WTC11 (cell line): ENCODE data around the gene ZMIZ1. TPM values are rescaled to one million over a fixed set of nuclear protein-coding genes. Genes with fewer than 3 reads are reported as not detected.

Experiments used
- ATAC-seq: fragments of 200-7000 bp; cut with Tn5 transposase; 2 replicates; pipeline ENCODE4 v1.10.0; 2021; ENCODE audit warnings: mild to moderate bottlenecking, moderate library complexity
- CTCF ChIA-PET: fragments of 300-600 bp; sonication (Branson Sonifier 250); formaldehyde crosslinking; loops from one replicate; lab custom pipeline; 2021; ENCODE audit warnings: antibody characterized with exemption; lab: Charles Lee
- POLR2A ChIA-PET: fragments of 350-600 bp; sonication (Branson Sonifier 250); formaldehyde crosslinking; loops from one replicate; lab custom pipeline; 2021; ENCODE audit warnings: antibody characterized with exemption; lab: Charles Lee
- DNase-seq: peaks from one replicate; pipeline ENCODE4 v3.0.0; 2021; ENCODE audit warnings: low spot score
- H3K27ac Mint-ChIP-seq: 2 replicates; pipeline ENCODE4 v1.8.0; 2021; ENCODE audit warnings: mixed read lengths
- H3K27me3 Mint-ChIP-seq: 2 replicates; pipeline ENCODE4 v1.8.0; 2021; ENCODE audit warnings: low read depth, mild to moderate bottlenecking, moderate library complexity, mixed read lengths
- H3K36me3 Mint-ChIP-seq: 2 replicates; pipeline ENCODE4 v1.8.0; 2021; ENCODE audit warnings: mixed read lengths
- H3K4me1 Mint-ChIP-seq: 2 replicates; pipeline ENCODE4 v1.8.0; 2022; ENCODE audit warnings: mixed read lengths
- H3K4me3 Mint-ChIP-seq: 2 replicates; pipeline ENCODE4 v1.8.0; 2021; ENCODE audit warnings: mild to moderate bottlenecking, moderate library complexity, mixed read lengths
- H3K9me3 Mint-ChIP-seq: 2 replicates; pipeline ENCODE4 v1.8.0; 2021; ENCODE audit warnings: mixed read lengths
- CREM ChIP-seq: sonication (generic); formaldehyde crosslinking; IDR thresholded peaks from 2 replicates; pipeline ENCODE4 v1.8.1; 2022; ENCODE audit warnings: mild to moderate bottlenecking, missing genetic modification reagents, moderate library complexity
- ESRRA ChIP-seq: sonication (generic); formaldehyde crosslinking; IDR thresholded peaks from 2 replicates; pipeline ENCODE4 v1.8.1; 2022; ENCODE audit warnings: mild to moderate bottlenecking, missing genetic modification reagents, borderline replicate concordance
- FOXK1 ChIP-seq: sonication (generic); formaldehyde crosslinking; IDR thresholded peaks from 2 replicates; pipeline ENCODE4 v1.8.0; 2022; ENCODE audit warnings: mild to moderate bottlenecking, moderate library complexity, missing genetic modification reagents
- GRHL2 ChIP-seq: fragments of 250-450 bp; sonication (Bioruptor Pico); IDR thresholded peaks from 2 replicates; pipeline ENCODE4 v1.8.0; 2022; ENCODE audit warnings: mild to moderate bottlenecking, moderate library complexity; ENCODE audit not compliant: insufficient replicate concordance, severe bottlenecking
- IRF2 ChIP-seq: sonication (generic); formaldehyde crosslinking; IDR thresholded peaks from 2 replicates; pipeline ENCODE4 v1.8.0; 2022; ENCODE audit warnings: low read depth, missing genetic modification reagents, borderline replicate concordance
- JAZF1 ChIP-seq: fragments of 250-450 bp; sonication (Bioruptor Pico); IDR thresholded peaks from 2 replicates; pipeline ENCODE4 v1.9.0; 2021; ENCODE audit warnings: moderate library complexity, mild to moderate bottlenecking, inconsistent platforms
- PRDM15 ChIP-seq: sonication (generic); formaldehyde crosslinking; IDR thresholded peaks from 2 replicates; pipeline ENCODE4 v1.8.0; 2022; ENCODE audit warnings: missing genetic modification reagents
- SP1 ChIP-seq: sonication (generic); formaldehyde crosslinking; conservative IDR thresholded peaks from 2 replicates; pipeline ENCODE4 v1.8.1; 2022; ENCODE audit warnings: missing genetic modification reagents
- ZBTB21 ChIP-seq: sonication (generic); formaldehyde crosslinking; IDR thresholded peaks from 2 replicates; pipeline ENCODE4 v1.8.1; 2023; ENCODE audit warnings: mild to moderate bottlenecking, missing genetic modification reagents, borderline replicate concordance
- ZMAT4 ChIP-seq: fragments of 250-450 bp; sonication (Bioruptor Pico); IDR thresholded peaks from 2 replicates; pipeline ENCODE4 v1.9.0; 2021; ENCODE audit warnings: mild to moderate bottlenecking
- ZNF423 ChIP-seq: fragments of 250-450 bp; sonication (Bioruptor Pico); IDR thresholded peaks from 2 replicates; pipeline ENCODE4 v2.1.2; 2022; ENCODE audit warnings: mild to moderate bottlenecking, moderate library complexity
- ZNF425 ChIP-seq: fragments of 250-450 bp; sonication (Bioruptor Pico); conservative IDR thresholded peaks from 2 replicates; pipeline ENCODE4 v1.9.0; 2021; ENCODE audit warnings: mild to moderate bottlenecking
- total RNA-seq: library from RNA; stranded (reverse); gene quantifications from 3 replicates; pipeline ENCODE4 v1.2.3, GENCODE V29; 2021
- TF ChIP-seq, protein P1 (sequence below): sonication (generic); formaldehyde crosslinking; IDR thresholded peaks from 2 replicates; pipeline ENCODE4 v1.8.1; 2023; ENCODE audit warnings: mild to moderate bottlenecking, moderate library complexity, missing genetic modification reagents
- TF ChIP-seq, protein P2 (sequence below): sonication (generic); formaldehyde crosslinking; IDR thresholded peaks from 2 replicates; pipeline ENCODE4 v1.8.1; 2022; ENCODE audit warnings: mild to moderate bottlenecking, missing genetic modification reagents, moderate library complexity, borderline replicate concordance

The ZMIZ1 gene
- total RNA-seq, 1 experiment from 2014 or later = 44.4 TPM

DNA sequence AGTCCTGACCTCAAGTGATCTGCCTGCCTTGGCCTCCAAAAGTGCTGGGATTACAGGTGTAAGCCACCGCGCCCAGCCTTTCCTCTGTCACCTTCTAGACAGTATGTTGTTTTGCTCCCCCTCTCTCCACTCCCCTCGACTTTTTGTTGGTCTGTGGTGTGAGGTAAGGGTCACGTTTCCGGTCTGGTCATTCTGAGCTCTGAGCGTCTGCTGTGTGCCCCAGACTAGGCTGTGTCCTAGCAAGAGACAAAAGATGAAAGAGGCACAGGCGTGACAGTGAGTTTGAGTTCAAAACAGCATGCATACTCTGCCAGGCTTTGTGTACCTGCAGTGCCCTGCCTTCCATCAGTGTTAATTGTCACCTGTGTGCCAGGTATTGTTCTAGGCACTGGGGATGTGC lies 191.1 kb downstream of the ZMIZ1 start (continued):
- TF ChIP-seq SP1 (CRISPR knock-in tag) (no peak), IRF2 (CRISPR knock-in tag) (no peak), ESRRA (CRISPR knock-in tag) (no peak), GRHL2 (no peak), ZMAT4 (CRISPR knock-in tag) (no peak), ZNF423 (CRISPR knock-in tag) (no peak), CREM (CRISPR knock-in tag) (no peak)
- TF ChIP-seq, protein P1, sequence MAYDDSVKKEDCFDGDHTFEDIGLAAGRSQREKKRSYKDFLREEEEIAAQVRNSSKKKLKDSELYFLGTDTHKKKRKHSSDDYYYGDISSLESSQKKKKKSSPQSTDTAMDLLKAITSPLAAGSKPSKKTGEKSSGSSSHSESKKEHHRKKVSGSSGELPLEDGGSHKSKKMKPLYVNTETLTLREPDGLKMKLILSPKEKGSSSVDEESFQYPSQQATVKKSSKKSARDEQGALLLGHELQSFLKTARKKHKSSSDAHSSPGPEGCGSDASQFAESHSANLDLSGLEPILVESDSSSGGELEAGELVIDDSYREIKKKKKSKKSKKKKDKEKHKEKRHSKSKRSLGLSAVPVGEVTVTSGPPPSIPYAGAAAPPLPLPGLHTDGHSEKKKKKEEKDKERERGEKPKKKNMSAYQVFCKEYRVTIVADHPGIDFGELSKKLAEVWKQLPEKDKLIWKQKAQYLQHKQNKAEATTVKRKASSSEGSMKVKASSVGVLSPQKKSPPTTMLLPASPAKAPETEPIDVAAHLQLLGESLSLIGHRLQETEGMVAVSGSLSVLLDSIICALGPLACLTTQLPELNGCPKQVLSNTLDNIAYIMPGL (CRISPR knock-in tag) = no peak

DNA sequence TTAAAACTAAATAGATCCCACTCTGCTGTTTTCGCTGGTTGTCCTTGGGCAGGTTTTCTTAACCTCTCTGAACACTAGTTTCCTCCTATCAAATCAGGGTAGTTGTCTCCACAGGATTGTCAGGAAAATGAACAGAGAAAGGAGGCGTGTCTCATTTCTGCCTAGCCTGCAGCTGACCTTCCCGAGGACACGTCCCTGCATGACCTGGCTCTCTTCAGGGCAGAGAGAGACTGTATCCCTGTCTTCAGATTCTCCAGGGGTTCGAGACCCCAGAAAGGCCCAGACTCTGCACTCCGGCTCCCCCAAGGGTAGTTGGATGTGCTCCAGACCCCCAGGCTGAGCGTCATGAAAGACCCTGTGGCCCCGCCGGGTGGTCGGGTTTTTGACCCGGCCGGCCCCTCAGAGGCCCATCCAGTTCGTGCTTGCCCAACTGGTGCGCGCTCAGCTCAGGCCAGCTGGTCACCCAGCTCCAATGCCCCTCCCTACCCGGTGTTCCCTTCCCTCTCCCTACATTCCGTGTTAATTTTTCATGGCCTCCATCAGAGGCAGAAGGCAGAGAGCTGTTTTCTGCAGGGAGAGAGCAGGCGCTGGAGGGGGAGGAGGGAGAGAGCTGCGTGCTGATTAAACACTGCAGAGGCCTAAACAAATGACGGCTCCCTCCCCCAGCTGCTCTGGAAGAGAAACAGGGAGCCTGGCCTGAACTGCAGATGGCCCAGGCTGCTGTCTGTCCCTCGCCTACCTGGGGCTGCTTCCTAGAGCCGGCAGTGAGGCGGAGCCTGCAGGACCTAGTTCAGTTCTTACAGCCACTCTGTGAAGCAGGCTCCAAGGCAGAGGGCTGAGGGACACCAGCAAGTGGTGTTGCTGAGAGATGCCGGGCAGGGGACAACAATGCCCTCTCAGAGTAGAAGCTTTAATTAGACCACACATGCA lies 192.3 kb downstream of the ZMIZ1 start:
- H3K4me1 Mint-ChIP-seq = peaks cover 31% of the 10 kb centered on the region
- H3K27me3 Mint-ChIP-seq = no peaks in the 10 kb centered on the region
- H3K4me3 Mint-ChIP-seq = no peak overlapping the region
- ChIA-PET CTCF (interaction anchor here (1.0 to 1.5 kb wide), 4 partner anchors 32 to 344 kb away, joined by 3 to 5 read pairs (median 4); no protein-coding TSS in a partner anchor), POLR2A (interaction anchor here (1.3 kb wide), 1 partner anchor 21 kb away, joined by 3 read pairs; no protein-coding TSS in a partner anchor)
- DNase-seq (peak; percentile 38), ATAC-seq (peak; percentile 75)
- no peaks in the 10 kb centered on the region for H3K9me3 Mint-ChIP-seq
- no peaks in the 10 kb centered on the region for H3K36me3 Mint-ChIP-seq
- TF ChIP-seq CREM (CRISPR knock-in tag) (no peak), ZNF425 (CRISPR knock-in tag) (no peak), JAZF1 (CRISPR knock-in tag) (no peak), FOXK1 (CRISPR knock-in tag) (no peak), PRDM15 (CRISPR knock-in tag) (peak; percentile 34; the same call in 1 of the 2 replicates), ZBTB21 (CRISPR knock-in tag) (peak; percentile 10; the same call in 1 of the 2 replicates)
- H3K27ac Mint-ChIP-seq = peak overlapping the region; percentile 82

DNA sequence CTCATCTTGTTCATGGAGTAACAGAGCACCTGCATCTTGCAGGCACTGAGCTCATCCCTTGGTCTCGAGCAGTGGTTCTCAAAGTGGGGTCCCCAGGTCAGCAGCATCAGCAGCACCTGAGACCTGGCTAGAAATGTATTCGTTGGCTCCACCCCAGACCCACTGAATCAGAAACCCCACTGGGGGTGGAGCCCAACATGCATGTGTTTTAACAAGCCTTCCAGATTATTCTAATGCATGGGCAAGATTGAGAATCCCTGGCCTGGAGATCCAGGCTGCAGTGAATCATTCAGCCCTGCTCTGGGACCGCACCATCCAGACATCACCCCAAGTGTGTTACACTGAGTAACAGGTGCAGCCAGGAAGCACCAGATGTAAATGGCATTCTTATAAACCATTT lies 193.4 kb downstream of the ZMIZ1 start:
- peaks cover 31% of the 10 kb centered on the region for H3K4me1 Mint-ChIP-seq
- ChIA-PET POLR2A (interaction anchor here (1.3 kb wide), 1 partner anchor 22 kb away, joined by 3 read pairs; no protein-coding TSS in a partner anchor), CTCF (interaction anchor here (1.4 kb wide), 1 partner anchor 67 kb away, joined by 5 read pairs; no protein-coding TSS in a partner anchor)
- TF ChIP-seq, protein P1 (CRISPR knock-in tag) = no peak
- TF ChIP-seq, protein P2, sequence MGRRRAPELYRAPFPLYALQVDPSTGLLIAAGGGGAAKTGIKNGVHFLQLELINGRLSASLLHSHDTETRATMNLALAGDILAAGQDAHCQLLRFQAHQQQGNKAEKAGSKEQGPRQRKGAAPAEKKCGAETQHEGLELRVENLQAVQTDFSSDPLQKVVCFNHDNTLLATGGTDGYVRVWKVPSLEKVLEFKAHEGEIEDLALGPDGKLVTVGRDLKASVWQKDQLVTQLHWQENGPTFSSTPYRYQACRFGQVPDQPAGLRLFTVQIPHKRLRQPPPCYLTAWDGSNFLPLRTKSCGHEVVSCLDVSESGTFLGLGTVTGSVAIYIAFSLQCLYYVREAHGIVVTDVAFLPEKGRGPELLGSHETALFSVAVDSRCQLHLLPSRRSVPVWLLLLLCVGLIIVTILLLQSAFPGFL (CRISPR knock-in tag) = no peak
- no peak for TF ChIP-seq ZNF425 (CRISPR knock-in tag)
- ATAC-seq = no peak
- H3K27ac Mint-ChIP-seq = no peak overlapping the region; the same call in 1 of the 2 replicates
- H3K9me3 Mint-ChIP-seq = no peaks in the 10 kb centered on the region
- no peak for DNase-seq
- no peak overlapping the region for H3K4me3 Mint-ChIP-seq
- H3K36me3 Mint-ChIP-seq = no peaks in the 10 kb centered on the region
- H3K27me3 Mint-ChIP-seq = no peaks in the 10 kb centered on the region
